ENCODE results near the gene TPCN2. TPM values are rescaled to one million over a fixed set of nuclear protein-coding genes. Genes with fewer than 3 reads are reported as not detected.

Gene TPCN2
- total RNA-seq, 6 experiments from 2014 or later = 8.0 to 11.2 (median 9.0) TPM

GRCh38 chr11:69087811-69088210 is 39.1 kb downstream of the TPCN2 start:
- peaks cover 24% of the 10 kb centered on the region for H3K4me1 Mint-ChIP-seq (ENCODE audit: low read depth)
- H3K4me3 Mint-ChIP-seq = no peak overlapping the region
- no peaks in the 10 kb centered on the region; the same call in 1 of the 2 replicates for H3K27me3 Mint-ChIP-seq (ENCODE audit: insufficient read depth)
- no peaks in the 10 kb centered on the region for H3K9me3 Mint-ChIP-seq
- TF ChIP-seq CTCF (IDR thresholded peaks at IDR 0.05) = no peak
- DNase-seq = no peak
- peaks cover 4% of the 10 kb centered on the region for H3K36me3 Mint-ChIP-seq (ENCODE audit: low read depth)
- no peak overlapping the region for H3K27ac Mint-ChIP-seq

- peak; percentile 90 for TF ChIP-seq CTCF (IDR thresholded peaks at IDR 0.05)
- Mint-ChIP-seq H3K9me3 (no peaks in the 10 kb centered on the region), H3K27ac (peak overlapping the region; percentile 70), H3K27me3 (ENCODE audit: insufficient read depth) (no peaks in the 10 kb centered on the region; the same call in 1 of the 2 replicates), H3K4me3 (peak overlapping the region; percentile 71), H3K36me3 (ENCODE audit: low read depth) (peaks cover 9% of the 10 kb centered on the region), H3K4me1 (ENCODE audit: low read depth) (peaks cover 28% of the 10 kb centered on the region)
- peak; percentile 67 for DNase-seq
Observed at GRCh38 chr11:69088676-69089146, 40.0 kb downstream of the TPCN2 start.

DNA sequence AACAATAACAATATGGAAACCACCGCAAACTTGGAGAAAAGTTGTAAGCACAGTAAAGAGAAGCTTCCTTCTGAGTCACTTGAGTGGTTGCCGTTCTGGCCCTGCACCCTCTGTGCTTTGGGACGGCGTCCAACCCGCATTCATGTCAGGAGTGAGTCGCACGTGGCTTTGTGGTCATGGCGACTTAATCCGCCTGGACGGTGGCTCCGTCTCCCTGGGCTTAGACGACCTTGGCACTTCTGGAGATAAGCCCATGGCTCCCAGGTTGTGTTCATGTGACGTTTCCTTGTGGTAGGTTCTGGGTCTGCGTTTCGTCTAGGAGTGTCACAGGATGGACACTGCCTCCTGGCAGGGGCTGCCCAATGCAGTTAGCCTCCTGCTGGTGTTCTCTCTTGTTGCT is 40.5 kb downstream of the TPCN2 start:
- DNase-seq = peak; percentile 81

DNA sequence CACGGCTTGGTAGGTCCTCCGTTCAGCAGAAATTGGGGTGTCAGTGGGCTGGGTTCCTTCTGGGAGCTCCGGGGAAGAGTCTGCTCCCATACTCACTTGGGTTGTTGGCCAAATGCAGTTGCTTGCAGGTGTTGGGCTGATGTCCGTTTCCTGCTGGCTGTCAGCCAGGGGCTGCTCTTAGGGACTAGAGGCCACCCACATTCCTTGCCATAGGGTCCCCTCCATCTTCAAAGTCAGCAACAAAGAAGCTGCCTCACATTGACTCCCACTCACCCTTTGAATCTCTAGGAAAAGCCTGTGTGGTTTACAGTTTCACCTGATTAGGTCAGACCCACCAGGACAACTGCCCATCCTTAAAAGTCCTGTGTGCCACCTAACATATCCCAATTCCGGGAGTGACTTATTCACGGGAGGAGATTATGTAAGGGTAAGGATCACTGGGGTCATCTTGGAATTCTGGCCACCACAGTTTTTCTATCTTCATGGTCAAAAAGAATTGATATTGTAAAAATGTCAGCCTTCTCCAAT is 43.0 kb downstream of the TPCN2 start:
- no peak for TF ChIP-seq CTCF (IDR thresholded peaks at IDR 0.05)
- H3K36me3 Mint-ChIP-seq (ENCODE audit: low read depth) = peaks cover 9% of the 10 kb centered on the region
- DNase-seq = no peak
- no peak overlapping the region for H3K4me3 Mint-ChIP-seq
- peaks cover 3% of the 10 kb centered on the region for H3K27me3 Mint-ChIP-seq (ENCODE audit: insufficient read depth)
- H3K9me3 Mint-ChIP-seq = no peaks in the 10 kb centered on the region
- H3K4me1 Mint-ChIP-seq (ENCODE audit: low read depth) = peaks cover 31% of the 10 kb centered on the region
- no peak overlapping the region for H3K27ac Mint-ChIP-seq

More for the DNA sequence above, 40.5 kb downstream of the TPCN2 start:
- H3K9me3 Mint-ChIP-seq = no peaks in the 10 kb centered on the region
- H3K27ac Mint-ChIP-seq = peak overlapping the region; percentile 70
- H3K4me1 Mint-ChIP-seq (ENCODE audit: low read depth) = peaks cover 31% of the 10 kb centered on the region
- no peaks in the 10 kb centered on the region; the same call in 1 of the 2 replicates for H3K27me3 Mint-ChIP-seq (ENCODE audit: insufficient read depth)
- H3K36me3 Mint-ChIP-seq (ENCODE audit: low read depth) = peaks cover 9% of the 10 kb centered on the region
- TF ChIP-seq CTCF (IDR thresholded peaks at IDR 0.05) = no peak
- peak overlapping the region; percentile 71 for H3K4me3 Mint-ChIP-seq

- H3K36me3 Mint-ChIP-seq (ENCODE audit: low read depth) = peaks cover 9% of the 10 kb centered on the region
- no peaks in the 10 kb centered on the region for H3K9me3 Mint-ChIP-seq
- DNase-seq = no peak
Observed at GRCh38 chr11:69092263-69092662, 43.5 kb downstream of the TPCN2 start.

More at GRCh38 chr11:69092263-69092662, 43.5 kb downstream of the TPCN2 start:
- Mint-ChIP-seq H3K27ac (no peak overlapping the region), H3K4me3 (no peak overlapping the region), H3K4me1 (ENCODE audit: low read depth) (peaks cover 31% of the 10 kb centered on the region), H3K27me3 (ENCODE audit: insufficient read depth) (peaks cover 3% of the 10 kb centered on the region)
- no peak for TF ChIP-seq CTCF (IDR thresholded peaks at IDR 0.05)

Measured in HFFc6 (cell line).